Hepatocyte (in vitro differentiated cells): ENCODE data around the gene CARD14. TPM values are rescaled to one million over a fixed set of nuclear protein-coding genes. Genes with fewer than 3 reads are reported as not detected.
A peak's percentile ranks its signal among the peaks of the same experiment; 100 is the strongest.

Experiments
- DNase-seq: peaks from one replicate; pipeline ENCODE4 v3.0.0-alpha.2; 2016; ENCODE audit warnings: low spot score
- H2AFZ ChIP-seq: fragments of 200-600 bp; sonication (generic); 2 replicates; pipeline ENCODE4 v1.6.0; 2016; ENCODE audit warnings: antibody characterized with exemption, mild to moderate bottlenecking
- H3K27ac ChIP-seq: fragments of 200-600 bp; sonication (generic); 2 replicates; pipeline ENCODE4 v1.5.1; 2016; ENCODE audit warnings: mild to moderate bottlenecking
- H3K27me3 ChIP-seq: fragments of 200-600 bp; sonication (generic); 2 replicates; pipeline ENCODE4 v1.6.1; 2016
- H3K36me3 ChIP-seq: fragments of 200-600 bp; sonication (generic); replicated peaks from 2 replicates; pipeline ENCODE4 v1.5.1; 2016; ENCODE audit warnings: low read depth; ENCODE audit not compliant: insufficient read depth
- H3K4me1 ChIP-seq: fragments of 200-600 bp; sonication (generic); 2 replicates; pipeline ENCODE4 v1.5.1; 2016; ENCODE audit warnings: mild to moderate bottlenecking, moderate library complexity; ENCODE audit not compliant: insufficient read depth
- H3K4me2 ChIP-seq: fragments of 200-600 bp; sonication (generic); 2 replicates; pipeline ENCODE4 v1.6.0; 2016
- H3K4me3 ChIP-seq: fragments of 200-600 bp; sonication (generic); 2 replicates; pipeline ENCODE4 v1.5.1; 2016; ENCODE audit warnings: mild to moderate bottlenecking
- H3K79me2 ChIP-seq: fragments of 200-600 bp; sonication (generic); 2 replicates; pipeline ENCODE4 v1.6.0; 2017; ENCODE audit warnings: mild to moderate bottlenecking
- H3K9me2 ChIP-seq: fragments of 200-600 bp; sonication (generic); replicated peaks from 2 replicates; pipeline ENCODE4 v1.6.0; 2017; ENCODE audit warnings: mild to moderate bottlenecking; ENCODE audit not compliant: insufficient read depth
- H3K9me3 ChIP-seq: fragments of 200-600 bp; sonication (generic); 2 replicates; pipeline ENCODE4 v1.5.1; 2016; ENCODE audit warnings: low read depth, mild to moderate bottlenecking
- H4K20me1 ChIP-seq: fragments of 200-600 bp; sonication (generic); 2 replicates; pipeline ENCODE4 v1.6.0; 2016; ENCODE audit warnings: mild to moderate bottlenecking; ENCODE audit not compliant: insufficient read depth, poor library complexity, severe bottlenecking
- CTCF ChIP-seq: fragments of 200-600 bp; sonication (generic); IDR thresholded peaks from 2 replicates; pipeline ENCODE4 v1.5.1; 2016; ENCODE audit warnings: antibody characterized with exemption, mild to moderate bottlenecking; ENCODE audit not compliant: poor library complexity
- EZH2 ChIP-seq: fragments of 200-600 bp; sonication (generic); IDR thresholded peaks from 2 replicates; pipeline ENCODE4 v1.6.1; 2016; ENCODE audit warnings: antibody characterized with exemption, mild to moderate bottlenecking, borderline replicate concordance
- EZH2phosphoT487 ChIP-seq: fragments of 200-600 bp; sonication (generic); IDR thresholded peaks from one replicate; pipeline ENCODE4 v1.6.1; 2018; ENCODE audit warnings: antibody characterized with exemption, mild to moderate bottlenecking, low read depth, moderate library complexity; ENCODE audit not compliant: unreplicated experiment, severe bottlenecking
- WGBS: methylation state at CpG from one replicate; pipeline ENCODE4 v1.1.6; 2016; ENCODE audit warnings: low lambda C conversion rate; ENCODE audit errors: missing lambda C conversion rate; 5-methylcytosine and 5-hydroxymethylcytosine counted together
- polyA plus RNA-seq: library from polyadenylated mRNA; unstranded; fragments of >200 nt; fragmentation: Nextera tagmentation; extraction: Ambion mirVana; gene quantifications from 2 replicates; pipeline ENCODE4 v1.2.1, GENCODE V29; 2016
- total RNA-seq: library from RNA; depleted of rRNA; stranded (reverse); fragments of >200 nt; gene quantifications from 2 replicates; pipeline ENCODE4 v1.2.3, GENCODE V29; 2014

Gene CARD14
- total and polyA plus RNA-seq, 2 experiments from 2014 or later, result 0.17 TPM

GRCh38 chr17:80163336-80163735 lies 6.5 kb upstream of the CARD14 start:
- Histone ChIP-seq H3K27ac (no peak overlapping the region), H4K20me1 (no peaks in the 10 kb centered on the region), H3K4me3 (no peak overlapping the region), H3K4me2 (no peak overlapping the region), H3K9me3 (no peaks in the 10 kb centered on the region), H3K4me1 (no peaks in the 10 kb centered on the region), H3K9me2 (no peaks in the 10 kb centered on the region), H3K36me3 (no peaks in the 10 kb centered on the region), H2AFZ (no peak overlapping the region), H3K79me2 (no peaks in the 10 kb centered on the region), H3K27me3 (peaks cover 2% of the 10 kb centered on the region)
- WGBS, result 89% methylated on average over 4 of the region's 4 CpGs
- no peak for DNase-seq
- TF ChIP-seq EZH2phosphoT487, result no peak
- TF ChIP-seq CTCF, result no peak
- TF ChIP-seq EZH2, result no peak

GRCh38 chr17:80164185-80164584 lies 5.6 kb upstream of the CARD14 start:
- no peaks in the 10 kb centered on the region for H3K4me1 ChIP-seq
- no peaks in the 10 kb centered on the region for H3K9me3 ChIP-seq
- H3K27me3 ChIP-seq, result peaks cover 2% of the 10 kb centered on the region
- H4K20me1 ChIP-seq, result no peaks in the 10 kb centered on the region
- no peaks in the 10 kb centered on the region for H3K9me2 ChIP-seq
- no peaks in the 10 kb centered on the region for H3K36me3 ChIP-seq
- H3K4me2 ChIP-seq, result no peak overlapping the region
- no peak for DNase-seq
- H3K4me3 ChIP-seq, result no peak overlapping the region
- no peaks in the 10 kb centered on the region for H3K79me2 ChIP-seq
- TF ChIP-seq CTCF (no peak), EZH2phosphoT487 (no peak), EZH2 (no peak)
- no peak overlapping the region for H2AFZ ChIP-seq
- WGBS, result 85% methylated on average over 11 of the region's 11 CpGs
- no peak overlapping the region for H3K27ac ChIP-seq

- DNase-seq, result peak; percentile 35
- no peak for TF ChIP-seq EZH2
- Histone ChIP-seq H3K9me2 (no peaks in the 10 kb centered on the region), H3K4me3 (no peak overlapping the region), H3K4me2 (no peak overlapping the region), H3K36me3 (no peaks in the 10 kb centered on the region), H4K20me1 (no peaks in the 10 kb centered on the region), H3K4me1 (no peaks in the 10 kb centered on the region), H3K9me3 (no peaks in the 10 kb centered on the region), H3K27ac (no peak overlapping the region), H2AFZ (no peak overlapping the region), H3K79me2 (no peaks in the 10 kb centered on the region), H3K27me3 (no peaks in the 10 kb centered on the region)
- WGBS, result 69% methylated on average over 6 of the region's 6 CpGs
Measured at GRCh38 chr17:80166446-80166845, 3.4 kb upstream of the CARD14 start.

GRCh38 chr17:80168371-80168770 lies 1.5 kb upstream of the CARD14 start:
- Histone ChIP-seq H3K27me3 (no peaks in the 10 kb centered on the region), H3K9me2 (no peaks in the 10 kb centered on the region), H3K79me2 (no peaks in the 10 kb centered on the region), H3K27ac (no peak overlapping the region), H3K36me3 (no peaks in the 10 kb centered on the region), H2AFZ (no peak overlapping the region), H3K9me3 (no peaks in the 10 kb centered on the region), H3K4me3 (no peak overlapping the region), H3K4me2 (no peak overlapping the region), H4K20me1 (no peaks in the 10 kb centered on the region), H3K4me1 (no peaks in the 10 kb centered on the region)
- DNase-seq, result peak; percentile 41
- WGBS, result 54% methylated on average over 5 of the region's 5 CpGs
- TF ChIP-seq EZH2, result no peak
- no peak for TF ChIP-seq CTCF
- TF ChIP-seq EZH2phosphoT487, result no peak
